ENCODE results near the gene EIF4B.
A peak's percentile ranks its signal among the peaks of the same experiment; 100 is the strongest.

Gene EIF4B

GRCh38 chr12:53060064-53060720 is 53.9 kb downstream of the EIF4B start:
- DNase-seq: no peak

DNA sequence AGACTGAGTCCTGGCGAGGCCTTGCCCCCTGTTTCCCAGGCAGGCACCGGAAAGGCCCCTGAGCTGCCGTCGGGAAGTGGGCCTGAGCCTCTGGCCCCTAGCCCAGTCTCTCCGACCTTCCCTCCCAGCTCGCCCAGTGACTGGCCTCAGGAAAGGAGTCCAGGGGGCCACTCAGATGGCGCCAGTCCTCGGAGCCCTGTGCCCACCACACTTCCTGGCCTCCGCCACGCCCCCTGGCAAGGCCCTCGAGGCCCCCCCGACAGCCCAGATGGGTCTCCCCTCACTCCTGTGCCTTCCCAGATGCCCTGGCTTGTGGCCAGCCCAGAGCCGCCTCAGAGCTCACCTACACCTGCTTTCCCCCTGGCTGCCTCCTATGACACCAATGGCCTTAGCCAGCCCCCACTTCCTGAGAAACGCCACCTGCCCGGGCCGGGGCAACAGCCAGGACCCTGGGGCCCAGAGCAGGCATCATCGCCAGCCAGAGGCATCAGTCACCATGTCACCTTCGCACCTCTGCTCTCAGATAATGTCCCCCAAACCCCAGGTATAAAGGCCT is 54.5 kb downstream of the EIF4B start:
- DNase-seq: peak; percentile 53

GRCh38 chr12:53061404-53062010 is 55.3 kb downstream of the EIF4B start:
- peak; percentile 88 for DNase-seq

- no peak for DNase-seq
These were observed 56.0 kb downstream of the EIF4B start for GRCh38 chr12:53062011-53062961.

GRCh38 chr12:53062977-53063707 is 56.9 kb downstream of the EIF4B start:
- DNase-seq: no peak

- peak; percentile 82 for DNase-seq
These were observed 57.7 kb downstream of the EIF4B start for GRCh38 chr12:53063708-53064612.

DNA sequence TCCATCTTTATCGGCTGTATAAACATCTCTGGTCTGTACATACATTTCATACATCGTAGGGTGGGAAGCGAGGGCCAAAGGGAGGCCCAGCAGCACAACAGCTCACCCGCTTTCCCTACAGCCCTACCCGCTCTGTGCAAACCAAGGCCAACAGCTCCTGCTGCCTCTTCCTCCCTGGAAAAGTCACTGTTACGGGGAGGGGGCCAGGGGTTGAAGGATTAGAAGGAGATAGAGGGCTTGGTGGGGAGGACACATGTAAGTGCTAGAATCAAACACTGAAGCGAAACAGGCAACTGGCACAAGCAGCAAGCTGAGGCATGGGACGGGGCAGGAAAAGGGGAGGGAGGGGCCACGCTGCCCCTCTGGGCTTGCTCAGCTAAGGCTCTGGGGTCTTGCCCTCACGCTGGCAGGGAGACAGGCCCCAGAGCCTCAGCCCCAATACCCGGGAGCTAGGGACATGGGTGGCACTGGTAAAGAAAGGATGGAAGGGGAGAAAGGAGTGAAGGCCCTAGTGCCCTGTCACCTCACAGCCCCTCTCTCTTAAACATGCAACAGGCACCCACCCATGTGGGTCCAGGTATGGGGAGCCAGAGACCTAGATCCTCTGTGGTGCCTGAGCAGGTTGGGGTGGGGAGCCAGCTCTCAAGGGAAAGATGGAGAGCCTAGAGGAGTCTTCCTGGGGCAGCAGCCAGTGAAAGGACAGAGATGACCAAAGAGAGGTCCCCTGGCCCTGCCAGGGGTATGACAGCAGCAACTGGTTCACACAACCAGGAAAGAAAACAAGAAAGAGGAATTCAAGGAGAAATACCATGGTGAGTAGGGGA is 58.6 kb downstream of the EIF4B start:
- no peak for DNase-seq

GRCh38 chr12:53065470-53065869 is 59.2 kb downstream of the EIF4B start:
- DNase-seq: no peak

DNA sequence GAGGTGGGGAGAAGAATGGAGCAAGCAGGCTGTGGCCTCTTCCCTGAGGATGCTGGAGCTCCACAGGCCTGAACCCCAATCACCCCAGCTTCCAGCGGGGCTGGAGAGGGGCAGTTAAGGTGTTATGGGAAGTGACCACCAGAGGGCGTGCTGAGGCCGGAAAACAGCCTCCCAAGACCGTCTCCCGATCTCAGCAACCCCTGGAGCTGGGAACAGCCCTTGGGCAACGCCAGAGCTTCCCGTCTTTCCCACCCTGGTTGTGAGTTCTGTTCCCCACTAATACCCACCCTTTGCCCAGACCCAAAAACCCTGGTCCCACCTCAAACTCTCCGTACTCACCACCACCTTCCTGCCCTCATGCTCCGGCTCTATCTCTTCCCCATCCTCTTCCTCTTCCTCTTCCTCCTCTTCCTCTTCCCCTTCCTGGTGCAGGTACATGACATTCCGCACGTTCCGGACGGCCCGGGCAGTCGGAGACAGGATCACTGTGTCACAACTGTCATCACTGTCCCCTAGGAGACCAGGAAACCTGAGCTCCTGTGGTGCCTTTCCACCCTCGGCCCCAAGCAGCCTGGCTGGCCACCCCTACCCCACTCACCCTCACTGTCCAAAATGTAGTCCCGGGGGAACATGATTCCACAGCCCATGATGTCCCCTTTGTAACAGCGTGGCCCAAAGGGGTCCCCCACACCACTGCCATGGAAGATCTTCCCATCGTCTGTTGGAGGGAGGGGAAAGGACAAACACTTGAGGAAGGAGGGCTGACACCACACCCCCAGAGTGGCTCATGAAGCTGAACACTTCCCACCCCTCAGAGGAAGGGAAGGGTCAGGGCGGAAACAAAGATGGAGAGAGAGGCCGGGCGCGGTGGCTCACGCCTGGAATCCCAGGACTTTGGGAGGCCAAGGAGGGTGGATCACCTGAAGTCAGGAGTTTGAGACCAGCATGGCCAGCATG is 60.0 kb downstream of the EIF4B start:
- peak; percentile 75 for DNase-seq

DNA sequence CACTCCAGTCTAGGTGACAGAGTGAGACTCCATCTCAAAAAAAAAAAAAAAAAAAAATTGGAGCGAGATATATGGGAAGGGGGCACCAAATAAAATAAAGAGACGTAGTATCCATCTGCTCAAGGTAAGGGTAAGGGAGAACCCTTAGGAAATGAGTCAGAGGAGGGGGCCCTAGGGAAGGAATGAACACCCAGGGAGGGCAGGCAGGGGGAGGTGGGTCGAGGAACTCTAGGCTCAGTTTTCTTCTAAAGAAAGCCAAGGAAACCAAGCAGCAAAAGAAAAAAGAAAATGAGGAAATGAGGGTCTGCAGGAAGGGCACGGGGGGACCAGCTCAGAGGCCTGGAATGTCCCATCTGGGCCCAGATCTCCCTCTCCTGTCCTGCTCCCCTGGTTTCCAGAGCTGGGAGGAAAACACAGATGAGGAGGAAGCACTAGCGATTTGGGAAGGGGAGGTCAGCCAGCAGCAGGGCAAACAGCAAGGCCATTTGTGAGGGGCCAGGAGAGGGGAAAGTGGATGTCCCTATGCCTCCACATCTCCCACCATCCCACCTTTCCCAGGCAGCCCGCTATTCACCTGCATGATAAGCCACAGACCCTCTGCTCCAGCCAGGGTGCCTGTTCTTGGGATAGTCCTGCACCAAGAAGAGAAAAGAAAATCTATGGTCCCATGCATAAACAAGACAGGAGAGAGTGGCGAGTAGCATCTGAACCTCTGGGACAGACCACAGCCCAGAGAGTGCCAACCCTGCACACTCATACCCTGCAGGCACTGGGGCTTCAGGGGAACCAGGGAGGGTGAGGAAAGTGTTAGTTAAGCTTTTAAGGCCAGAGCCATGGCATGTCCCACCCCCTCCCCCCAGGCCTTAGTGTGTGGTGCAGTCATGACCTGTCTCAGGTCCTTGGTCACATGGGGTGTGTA is 61.1 kb downstream of the EIF4B start:
- no peak for DNase-seq

GRCh38 chr12:53067993-53068770 is 61.9 kb downstream of the EIF4B start:
- DNase-seq: no peak

DNA sequence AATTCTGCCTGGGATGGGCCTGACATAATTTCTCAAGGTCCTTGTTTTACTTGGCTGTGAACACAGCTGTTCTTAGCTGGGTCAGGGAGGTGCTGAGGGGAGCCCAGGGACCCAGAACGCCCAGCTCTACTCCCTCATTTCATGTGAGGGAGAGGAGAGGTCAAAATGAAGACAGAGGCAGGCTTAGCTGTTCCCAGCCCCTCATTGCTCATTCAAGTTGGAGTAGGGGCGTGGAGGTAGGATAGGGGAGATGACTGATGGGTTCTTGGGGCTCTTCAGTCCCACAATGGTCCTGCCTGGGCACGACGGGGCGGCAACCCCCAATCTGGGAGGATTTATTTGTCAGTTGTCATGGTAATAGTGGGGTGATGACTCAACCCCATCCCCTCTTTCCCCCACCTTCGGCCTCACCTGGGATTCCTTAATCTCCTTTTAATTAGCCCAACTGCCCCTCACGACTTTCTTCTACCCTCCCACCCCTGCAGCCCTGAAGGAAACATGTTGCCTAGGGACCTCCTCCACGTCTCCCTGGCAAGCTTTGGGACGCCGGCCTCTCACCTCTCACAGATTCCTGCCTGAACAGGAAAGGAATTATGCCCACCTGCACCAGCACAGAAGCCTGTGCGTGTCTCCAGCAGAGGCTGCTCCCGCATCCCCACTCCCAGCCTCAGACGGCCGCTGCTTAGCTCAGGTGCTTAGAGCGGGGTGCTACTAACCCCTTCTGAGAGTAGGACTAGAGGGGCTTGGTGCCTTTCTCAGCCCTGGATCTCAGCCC is 62.7 kb downstream of the EIF4B start:
- no peak for DNase-seq

DNA sequence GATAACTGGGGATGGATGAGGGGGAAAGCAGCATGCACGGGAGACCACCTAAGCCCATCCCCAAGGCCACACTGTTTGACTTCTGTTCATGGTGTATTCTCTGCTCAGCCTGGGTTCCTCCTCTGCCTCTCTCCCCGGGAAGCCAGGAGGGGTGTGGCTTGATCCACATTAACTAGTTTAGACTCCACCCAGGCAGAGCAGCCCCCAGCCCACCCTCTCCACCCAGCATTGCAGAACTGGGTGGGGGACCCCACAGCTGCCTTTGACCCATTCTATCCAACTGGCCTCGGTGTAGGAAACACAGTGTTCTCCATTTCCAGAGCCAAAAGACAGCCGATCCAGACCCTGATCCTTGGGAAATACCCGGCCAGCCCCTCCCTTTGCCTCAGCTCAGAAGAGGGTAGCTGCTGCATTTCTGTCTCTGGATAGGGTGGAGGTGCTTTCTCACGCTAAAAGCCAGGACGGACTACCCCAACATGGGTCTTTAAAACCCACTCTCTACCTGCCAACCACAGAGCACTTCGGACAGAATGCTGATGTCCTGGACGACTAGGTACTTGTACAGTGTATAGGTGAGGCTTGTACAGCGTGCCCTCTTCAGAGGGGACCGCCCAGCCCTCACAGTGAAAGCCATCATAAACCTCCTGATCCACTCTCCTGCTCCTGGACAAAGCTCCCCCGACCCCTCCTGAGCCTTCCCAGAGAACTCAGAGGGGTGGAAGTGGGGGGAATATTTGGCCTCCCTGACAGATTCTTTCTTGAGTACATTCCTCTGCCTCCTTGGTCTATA is 63.6 kb downstream of the EIF4B start:
- DNase-seq: no peak

- DNase-seq: no peak
These were observed 64.7 kb downstream of the EIF4B start for GRCh38 chr12:53070877-53071492.
